GM23248 (cell line): ENCODE results near the gene SH3RF3.

Source experiments
- EZH2 ChIP-seq: fragments of 200-600 bp; sonication (generic); IDR thresholded peaks from 2 replicates; pipeline ENCODE4 v1.6.1; 2018; ENCODE audit warnings: antibody characterized with exemption, mild to moderate bottlenecking; ENCODE audit not compliant: insufficient read depth, poor library complexity, severe bottlenecking
- EZH2phosphoT487 ChIP-seq: fragments of 200-600 bp; sonication (generic); IDR thresholded peaks from 2 replicates; pipeline ENCODE4 v1.6.1; 2018; ENCODE audit warnings: antibody characterized with exemption, moderate library complexity, mild to moderate bottlenecking, low read depth; ENCODE audit not compliant: insufficient read depth

GRCh38 chr2:109275120-109276012 is 146.4 kb downstream of the SH3RF3 start:
- no peak for TF ChIP-seq EZH2
- TF ChIP-seq EZH2phosphoT487: no peak
